Measurements from ENCODE around the gene PLCH2. TPM values are rescaled to one million over a fixed set of nuclear protein-coding genes. Genes with fewer than 3 reads are reported as not detected.
A peak's percentile ranks its signal among the peaks of the same experiment; 100 is the strongest.

The PLCH2 gene
- polyA plus RNA-seq, 12 donors = 0.33 to 16.6 (median 0.83) TPM; not detected in 2

GRCh38 chr1:2499260-2499659 is 23.2 kb downstream of the PLCH2 start:
- no peak for DNase-seq

GRCh38 chr1:2499986-2500596 is 24.0 kb downstream of the PLCH2 start:
- no peak for DNase-seq

DNA sequence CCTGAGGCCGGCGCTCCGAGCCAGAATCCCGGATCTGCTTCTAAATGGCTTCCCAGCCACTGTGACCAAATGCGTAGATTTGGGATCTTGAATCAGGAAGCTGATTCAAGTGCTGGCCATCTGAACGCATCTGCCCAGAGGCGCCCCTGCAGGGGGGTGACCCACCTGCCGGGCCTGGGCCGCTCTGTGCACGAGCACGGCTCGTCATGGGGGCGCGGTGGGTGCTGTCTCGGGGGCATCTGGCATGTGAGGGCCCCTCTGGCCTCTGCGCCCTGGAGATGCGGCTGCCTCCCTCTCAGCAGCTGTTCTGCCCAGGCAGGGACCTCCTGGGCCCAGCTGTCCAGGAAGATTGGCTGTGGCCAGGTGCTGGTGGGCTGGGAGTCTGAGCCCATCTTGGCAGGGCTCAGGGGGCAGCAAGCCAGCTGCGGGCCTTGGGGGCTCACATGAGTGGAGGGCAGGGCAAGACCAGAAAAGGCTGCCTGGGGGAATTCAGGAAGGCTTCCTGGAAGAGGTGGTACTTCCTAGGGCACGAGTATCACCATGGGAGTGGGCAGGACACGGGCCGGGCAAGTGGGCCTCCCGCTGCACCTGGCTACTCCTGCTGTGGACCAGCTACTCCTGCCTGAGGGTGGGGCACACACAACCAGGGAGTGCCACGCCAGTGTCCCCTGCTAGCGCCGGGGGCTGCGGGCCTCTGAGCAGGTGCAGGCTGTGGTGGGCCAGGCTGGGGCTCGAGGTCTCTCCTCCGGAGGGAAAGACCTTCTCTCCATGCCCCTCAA is 25.1 kb downstream of the PLCH2 start:
- DNase-seq = peak; percentile 31

- DNase-seq = no peak
Measured at GRCh38 chr1:2501820-2502119, 25.7 kb downstream of the PLCH2 start.

DNA sequence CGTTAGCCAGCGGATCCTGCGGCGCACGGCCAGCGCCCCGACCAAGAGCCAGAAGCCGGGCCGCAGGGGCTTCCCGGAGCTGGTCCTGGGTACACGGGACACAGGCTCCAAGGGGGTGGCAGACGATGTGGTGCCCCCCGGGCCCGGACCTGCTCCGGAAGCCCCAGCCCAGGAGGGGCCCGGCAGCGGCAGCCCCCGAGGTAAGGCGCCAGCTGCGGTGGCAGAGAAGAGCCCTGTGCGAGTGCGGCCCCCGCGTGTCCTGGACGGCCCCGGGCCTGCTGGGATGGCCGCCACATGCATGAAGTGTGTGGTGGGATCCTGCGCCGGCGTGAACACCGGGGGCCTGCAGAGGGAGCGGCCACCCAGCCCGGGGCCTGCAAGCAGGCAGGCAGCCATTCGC is 26.1 kb downstream of the PLCH2 start:
- no peak for DNase-seq

- DNase-seq = no peak
Measured at GRCh38 chr1:2502661-2503553, 26.8 kb downstream of the PLCH2 start.

GRCh38 chr1:2503554-2504224 is 27.6 kb downstream of the PLCH2 start:
- no peak for DNase-seq

- DNase-seq = no peak
Measured at GRCh38 chr1:2504225-2504948, 28.3 kb downstream of the PLCH2 start.

DNA sequence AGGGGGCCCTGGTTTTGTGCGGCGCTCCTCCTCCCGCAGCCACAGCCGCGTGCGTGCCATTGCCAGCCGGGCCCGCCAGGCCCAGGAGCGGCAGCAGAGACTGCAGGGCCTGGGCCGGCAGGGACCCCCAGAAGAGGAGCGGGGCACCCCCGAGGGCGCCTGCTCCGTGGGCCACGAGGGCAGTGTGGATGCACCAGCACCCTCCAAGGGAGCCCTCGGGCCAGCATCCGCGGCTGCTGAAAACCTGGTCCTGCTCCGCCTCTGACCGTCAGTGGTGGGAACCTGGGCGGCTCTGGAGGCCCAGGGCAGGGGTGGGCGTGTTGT is 28.8 kb downstream of the PLCH2 start:
- DNase-seq = no peak

- DNase-seq = no peak
Measured at GRCh38 chr1:2505461-2505994, 29.4 kb downstream of the PLCH2 start.

- no peak for DNase-seq
Measured at GRCh38 chr1:2506007-2506860, 30.1 kb downstream of the PLCH2 start.

- no peak for DNase-seq
Measured at GRCh38 chr1:2506901-2507565, 30.9 kb downstream of the PLCH2 start.

DNA sequence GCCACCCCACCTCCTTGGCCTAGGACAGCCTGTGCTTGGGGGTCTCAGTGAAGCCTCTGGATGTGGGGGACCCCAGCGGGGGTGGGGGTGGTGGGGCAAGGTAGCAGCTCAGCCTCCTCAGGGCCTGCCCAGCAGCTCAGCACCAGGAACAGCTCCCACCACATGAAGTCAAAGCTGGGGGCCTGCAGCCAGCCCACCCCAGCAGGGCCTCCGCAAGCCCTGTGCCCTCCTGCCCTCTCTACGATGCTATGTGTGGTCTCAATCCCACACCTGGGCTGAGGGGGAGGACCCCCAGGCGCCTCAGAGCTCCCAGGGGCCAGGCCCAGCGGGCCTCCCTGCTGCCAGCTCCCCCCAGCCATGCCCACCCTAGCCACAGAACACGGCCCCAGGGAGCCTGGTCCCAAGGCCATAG is 31.7 kb downstream of the PLCH2 start:
- no peak for DNase-seq

GRCh38 chr1:2508180-2508579 is 32.1 kb downstream of the PLCH2 start:
- no peak for DNase-seq

DNA sequence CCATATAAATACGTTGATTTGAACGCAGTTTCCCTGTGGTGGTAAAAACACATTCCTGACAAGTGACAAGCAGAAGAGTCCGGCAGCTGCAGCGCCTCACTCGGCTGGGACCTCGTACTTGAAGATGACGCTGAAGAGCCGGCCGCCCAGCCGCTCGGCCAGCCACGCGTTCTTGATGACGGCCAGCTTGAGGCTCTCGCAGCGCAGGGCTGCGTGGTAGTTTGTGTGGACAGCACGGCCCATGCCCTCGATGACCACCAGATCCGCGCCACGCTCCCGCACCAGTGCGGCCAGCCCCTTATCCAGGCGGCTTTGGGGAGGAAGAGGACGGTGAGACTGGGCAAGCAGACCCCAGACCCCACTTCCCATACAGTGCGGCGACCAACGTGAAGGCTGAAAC is 32.7 kb downstream of the PLCH2 start:
- DNase-seq = no peak

DNA sequence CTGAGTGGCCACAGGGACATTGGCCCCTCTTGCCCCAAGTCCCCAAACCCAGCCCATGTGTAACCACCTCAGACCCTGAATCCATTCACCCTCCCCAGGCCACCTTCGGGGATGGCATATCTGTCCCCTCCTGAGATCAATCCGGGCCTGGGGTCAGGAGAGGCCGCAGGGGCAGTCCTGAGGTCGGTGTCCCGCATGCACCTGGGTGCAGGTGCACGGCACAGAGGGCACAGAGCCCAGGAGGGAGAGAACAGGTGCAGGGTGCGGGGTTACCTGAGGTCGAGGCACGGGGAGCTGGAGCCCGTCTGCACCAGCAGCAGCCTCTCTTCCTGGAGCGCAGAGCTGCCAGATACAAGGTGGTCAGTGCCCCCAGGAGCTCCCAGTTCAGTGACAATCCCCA is 33.5 kb downstream of the PLCH2 start:
- DNase-seq = no peak

GRCh38 chr1:2510366-2511155 is 34.5 kb downstream of the PLCH2 start:
- no peak for DNase-seq

GRCh38 chr1:2512862-2513421 is 36.9 kb downstream of the PLCH2 start:
- no peak for DNase-seq
